Measurements from ENCODE around the gene ALDH4A1. TPM values are rescaled to one million over a fixed set of nuclear protein-coding genes. Genes with fewer than 3 reads are reported as not detected.
A peak's percentile ranks its signal among the peaks of the same experiment; 100 is the strongest.

ALDH4A1 gene
- 10 to 100 TPM; 22.2 to 35.5 (median 27.1) TPM for total RNA-seq
- polyA plus RNA-seq, result 23.6 TPM
- long read RNA-seq, donor 1, transcript ALDH4A1-202 (15 exons, 3,363 nt), result major isoform, 17 of 76 reads
- long read RNA-seq, donor 1, partial matches to known transcripts, result 58 of 76 reads
- long read RNA-seq, donor 1, other reads (novel, unspliced or antisense), result 1 of 76 reads
- long read RNA-seq, donor 2, transcript ALDH4A1-202 (15 exons, 3,363 nt), result major isoform, 12 of 55 reads
- long read RNA-seq, donor 2, partial matches to known transcripts, result 39 of 55 reads
- long read RNA-seq, donor 2, other reads (novel, unspliced or antisense), result 3 of 55 reads
- long read RNA-seq, donor 3, transcript ALDH4A1-202 (15 exons, 3,363 nt), result major isoform, 56 of 135 reads
- long read RNA-seq, donor 3, partial matches to known transcripts, result 70 of 135 reads
- long read RNA-seq, donor 3, other reads (novel, unspliced or antisense), result 8 of 135 reads
- long read RNA-seq, donor 4, transcript ALDH4A1-202 (15 exons, 3,363 nt), result major isoform, 19 of 82 reads
- long read RNA-seq, donor 4, partial matches to known transcripts, result 55 of 82 reads
- long read RNA-seq, donor 4, other reads (novel, unspliced or antisense), result 4 of 82 reads

- under 1% methylated on average over 55 of the region's 55 CpGs for WGBS
- ATAC-seq (peak; percentile 95 to 97), DNase-seq (peak; percentile 99)
- no peaks in the 10 kb centered on the region for H3K9me3 ChIP-seq (ENCODE audit: control insufficient read depth, low read length)
- peak within 1 kb of the TSS; percentile 63 for H3K4me3 ChIP-seq (ENCODE audit: low read length)
- H3K27ac ChIP-seq (ENCODE audit: low read length), result peak within 1 kb of the TSS; percentile 87
- H3K27me3 ChIP-seq (ENCODE audit: control insufficient read depth, insufficient read depth), result no peaks in the 10 kb centered on the region
- intact Hi-C loops (cut with DNase I), result no loop called here
- H3K4me1 ChIP-seq (ENCODE audit: control insufficient read depth, insufficient read depth, low read length), result peaks cover 4% of the 10 kb centered on the region
Observed at GRCh38 chr1:18902523-18903290, at the start of gene ALDH4A1. ALDH4A1 (minus strand) TSS chr1:18902555; CDS start chr1:18902523, 32 bp downstream.

- intact Hi-C loops (cut with DNase I), result no loop called here
- peak overlapping the region; percentile 73 for H3K27ac ChIP-seq (ENCODE audit: low read length)
- ATAC-seq (no peak), DNase-seq (peak in 1 of 3 donors; percentile 55)
- H3K4me1 ChIP-seq (ENCODE audit: control insufficient read depth, insufficient read depth, low read length), result peaks cover 19% of the 10 kb centered on the region
- WGBS, result 27% methylated on average over 8 of the region's 8 CpGs
- no peak overlapping the region for H3K4me3 ChIP-seq (ENCODE audit: low read length)
- no peaks in the 10 kb centered on the region for H3K9me3 ChIP-seq (ENCODE audit: control insufficient read depth, low read length)
- H3K27me3 ChIP-seq (ENCODE audit: control insufficient read depth, insufficient read depth), result no peaks in the 10 kb centered on the region
Observed at GRCh38 chr1:18951818-18952391, 49.5 kb upstream of the ALDH4A1 start.

GRCh38 chr1:18951416-18951815 lies 49.1 kb upstream of the ALDH4A1 start:
- peak overlapping the region; percentile 73 for H3K27ac ChIP-seq (ENCODE audit: low read length)
- H3K9me3 ChIP-seq (ENCODE audit: control insufficient read depth, low read length), result no peaks in the 10 kb centered on the region
- intact Hi-C loops (cut with DNase I), result no loop called here
- H3K4me3 ChIP-seq (ENCODE audit: low read length), result no peak overlapping the region
- H3K4me1 ChIP-seq (ENCODE audit: control insufficient read depth, insufficient read depth, low read length), result peaks cover 19% of the 10 kb centered on the region
- ATAC-seq (no peak), DNase-seq (peak in 2 of 3 donors; percentile 71 to 77)
- 43% methylated on average over 9 of the region's 9 CpGs for WGBS
- no peaks in the 10 kb centered on the region for H3K27me3 ChIP-seq (ENCODE audit: control insufficient read depth, insufficient read depth)

- no peaks in the 10 kb centered on the region for H3K9me3 ChIP-seq (ENCODE audit: control insufficient read depth, low read length)
- intact Hi-C loops (cut with DNase I), result no loop called here
- H3K27me3 ChIP-seq (ENCODE audit: control insufficient read depth, insufficient read depth), result no peaks in the 10 kb centered on the region
- 16% methylated on average over 19 of the region's 19 CpGs for WGBS
- ATAC-seq (peak; percentile 68 to 76), DNase-seq (peak; percentile 75 to 90 (median 86))
- H3K4me1 ChIP-seq (ENCODE audit: control insufficient read depth, insufficient read depth, low read length), result peaks cover 19% of the 10 kb centered on the region
- peak overlapping the region; percentile 27 for H3K4me3 ChIP-seq (ENCODE audit: low read length)
- H3K27ac ChIP-seq (ENCODE audit: low read length), result peak overlapping the region; percentile 96
Observed at GRCh38 chr1:18950401-18951026, 48.2 kb upstream of the ALDH4A1 start.

GRCh38 chr1:18949686-18950400 lies 47.5 kb upstream of the ALDH4A1 start:
- DNase-seq, result peak in 2 of 3 donors; percentile 72 to 77
- peaks cover 23% of the 10 kb centered on the region for H3K4me1 ChIP-seq (ENCODE audit: control insufficient read depth, insufficient read depth, low read length)
- intact Hi-C loops (cut with DNase I), result no loop called here

GRCh38 chr1:18948913-18949685 lies 46.7 kb upstream of the ALDH4A1 start:
- intact Hi-C loops (cut with DNase I), result no loop called here
- peak; percentile 52 to 60 for ATAC-seq
- Histone ChIP-seq H3K27me3 (ENCODE audit: control insufficient read depth, insufficient read depth) (no peaks in the 10 kb centered on the region), H3K27ac (ENCODE audit: low read length) (peak overlapping the region; percentile 96), H3K4me3 (ENCODE audit: low read length) (no peak overlapping the region), H3K9me3 (ENCODE audit: control insufficient read depth, low read length) (no peaks in the 10 kb centered on the region), H3K4me1 (ENCODE audit: control insufficient read depth, insufficient read depth, low read length) (peaks cover 23% of the 10 kb centered on the region)
- peak; percentile 77 to 88 (median 83) for DNase-seq
- 35% methylated on average over 23 of the region's 23 CpGs for WGBS

More at GRCh38 chr1:18949686-18950400, 47.5 kb upstream of the ALDH4A1 start:
- ATAC-seq, result peak; percentile 42 to 46
- 5% methylated on average over 22 of the region's 22 CpGs for WGBS
- no peaks in the 10 kb centered on the region for H3K9me3 ChIP-seq (ENCODE audit: control insufficient read depth, low read length)
- H3K27ac ChIP-seq (ENCODE audit: low read length), result peak overlapping the region; percentile 96
- H3K27me3 ChIP-seq (ENCODE audit: control insufficient read depth, insufficient read depth), result no peaks in the 10 kb centered on the region
- peak overlapping the region; percentile 27 for H3K4me3 ChIP-seq (ENCODE audit: low read length)

GRCh38 chr1:18948048-18948912 lies 45.9 kb upstream of the ALDH4A1 start:
- Histone ChIP-seq H3K27me3 (ENCODE audit: control insufficient read depth, insufficient read depth) (no peaks in the 10 kb centered on the region), H3K9me3 (ENCODE audit: control insufficient read depth, low read length) (no peaks in the 10 kb centered on the region), H3K27ac (ENCODE audit: low read length) (peak overlapping the region; percentile 96), H3K4me3 (ENCODE audit: low read length) (no peak overlapping the region), H3K4me1 (ENCODE audit: control insufficient read depth, insufficient read depth, low read length) (peaks cover 23% of the 10 kb centered on the region)
- intact Hi-C loops (cut with DNase I), result no loop called here
- no peak for ATAC-seq
- peak in 1 of 3 donors; percentile 63 for DNase-seq
- 69% methylated on average over 15 of the region's 15 CpGs for WGBS

- H3K27ac ChIP-seq (ENCODE audit: low read length), result no peak overlapping the region
- no peak overlapping the region for H3K4me3 ChIP-seq (ENCODE audit: low read length)
- H3K4me1 ChIP-seq (ENCODE audit: control insufficient read depth, insufficient read depth, low read length), result peaks cover 23% of the 10 kb centered on the region
Observed at GRCh38 chr1:18947570-18947969, 45.2 kb upstream of the ALDH4A1 start.

More at GRCh38 chr1:18947570-18947969, 45.2 kb upstream of the ALDH4A1 start:
- DNase-seq (peak in 1 of 3 donors; percentile 53), ATAC-seq (no peak)
- Histone ChIP-seq H3K27me3 (ENCODE audit: control insufficient read depth, insufficient read depth) (no peaks in the 10 kb centered on the region), H3K9me3 (ENCODE audit: control insufficient read depth, low read length) (no peaks in the 10 kb centered on the region)
- WGBS, result 88% methylated on average over 9 of the region's 9 CpGs
- intact Hi-C loops (cut with DNase I), result no loop called here
